Measurements from ENCODE around the gene CBARP. TPM values are rescaled to one million over a fixed set of nuclear protein-coding genes. Genes with fewer than 3 reads are reported as not detected.
A peak's percentile ranks its signal among the peaks of the same experiment; 100 is the strongest.

Gene CBARP
- total and polyA plus RNA-seq, 9 of the 15 experiments (the other 6 are each of a cell fraction or from before 2014, with no cell fraction given): 0.03 to 8.9 (median 1.2) TPM; not detected in 1

GRCh38 chr19:1283207-1283916 is 45.6 kb upstream of the CBARP start:
- Histone ChIP-seq H3K4me3 (no peak overlapping the region), H3K9me1 (ENCODE audit: control insufficient read depth, insufficient read depth, low read length) (no peaks in the 10 kb centered on the region), H3K27ac (ENCODE audit: extremely low read depth, low read depth, low read length) (no peak overlapping the region), H3K79me2 (ENCODE audit: control insufficient read depth, insufficient read depth, low read length) (no peaks in the 10 kb centered on the region; the same call in 2 of the 3 replicates), H3K27me3 (ENCODE audit: control insufficient read depth in 2 of 2, insufficient read depth in 2 of 2, low read length in 2 of 2) (peaks cover 13 to 33% of the 10 kb centered on the region in 2 experiments; a peak in 3 of 5 replicates), H3K4me1 (replicated peaks in 1 of 2; ENCODE audit: control insufficient read depth in 2 of 2, insufficient read depth in 2 of 2, low read length in 2 of 2) (peaks cover 0 to 84% of the 10 kb centered on the region in 2 experiments; a peak in 2 of 5 replicates), H3K9me3 (replicated peaks; ENCODE audit: control insufficient read depth, insufficient read depth, low read depth, low read length) (no peaks in the 10 kb centered on the region), H3K9ac (ENCODE audit: insufficient read depth in 1 of 2, low read depth in 2 of 2, low read length in 2 of 2) (peak overlapping the region in 1 of 2 experiments; percentile 45; a peak in 2 of 4 replicates), H2AFZ (ENCODE audit: low read depth, low read length) (no peak overlapping the region), H3K4me2 (ENCODE audit: insufficient read depth, low read length) (no peak overlapping the region), H4K20me1 (replicated peaks; ENCODE audit: control insufficient read depth, insufficient read depth, low read length) (peaks cover 20% of the 10 kb centered on the region), H3K36me3 (ENCODE audit: control insufficient read depth, insufficient read depth, low read length) (peaks cover 23% of the 10 kb centered on the region; the same call in 2 of the 3 replicates)
- CTCF ChIA-PET (ENCODE audit: low intra/inter-chr PET ratio): no interaction called here
- 17% methylated on average over 20 of the region's 29 CpGs for WGBS (ENCODE audit: insufficient coverage, low coverage, missing lambda C conversion rate)
- no peak for DNase-seq (ENCODE audit: extremely low read depth in 1 of 4, low spot score in 3 of 4)
- ATAC-seq: no peak
- BruUV-seq (replicated peaks): no TSS peak
- TF ChIP-seq ZBTB33 (CRISPR knock-in tag; IDR thresholded peaks at IDR 0.05) (peak; percentile 75), HOXB6 (CRISPR knock-in tag; IDR thresholded peaks at IDR 0.05; ENCODE audit: borderline replicate concordance) (no peak), FIP1L1 (IDR thresholded peaks at IDR 0.05; ENCODE audit: low read depth, low read length, poor library complexity, severe bottlenecking) (no peak), KDM1A (IDR thresholded peaks at IDR 0.05) (peak; percentile 7 to 13; a peak in 1 of 4 replicates), SMAD1 (IDR thresholded peaks at IDR 0.05; ENCODE audit: low read depth, low read length, partially characterized antibody) (no peak)
- POLR2A ChIA-PET: interaction anchor here (0.6 to 2.0 kb wide), 6 partner anchors 8 to 161 kb away, joined by 3 to 9 read pairs (median 4); partner anchors contain the start of genes CIRBP and FAM174C
- intact Hi-C loops (cut with micrococcal nuclease) (no loop called here), in situ Hi-C loops (cut with MboI) (no loop called here)
- FAIRE-seq: no peak

Data from K562 (cell line).